ENCODE data around the gene YWHAG. TPM values are rescaled to one million over a fixed set of nuclear protein-coding genes. Genes with fewer than 3 reads are reported as not detected.
"Not testable (repeated sequence)": the region's sequence is repeated elsewhere in the genome, so short reads cannot be mapped to it uniquely, and the experiment has no call there.

The YWHAG gene
- total and polyA plus RNA-seq, 3 donors from 2014 or later, result 67.4 to 80.2 (median 78.4) TPM

DNA sequence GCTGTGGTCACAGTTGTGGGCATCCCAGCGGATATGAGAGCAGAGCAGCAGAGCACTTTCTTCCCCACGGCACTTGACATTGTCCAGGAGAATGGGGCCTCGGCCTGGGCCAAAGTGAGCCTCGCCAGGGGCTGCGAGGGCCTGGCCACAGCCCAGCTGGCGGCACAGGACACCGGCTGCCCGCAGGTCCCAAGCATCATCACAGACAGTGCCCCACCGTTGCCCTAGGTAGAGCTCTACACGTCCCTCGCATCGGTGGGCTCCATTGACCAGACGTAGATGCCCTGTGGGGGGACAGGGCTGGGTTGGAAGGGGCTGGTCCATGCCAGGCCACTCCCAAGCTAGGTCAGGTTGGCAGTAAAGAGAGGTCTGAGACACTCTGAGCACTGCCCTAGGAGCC lies 31.3 kb upstream of the YWHAG start:
- no peaks in the 10 kb centered on the region for H3K9me3 ChIP-seq
- H3K36me3 ChIP-seq (ENCODE audit: low read depth, missing control alignments), result no peaks in the 10 kb centered on the region
- H3K4me1 ChIP-seq, result peaks cover 10% of the 10 kb centered on the region
- WGBS, 2 donors, result 94 to 98% methylated on average over 11 to 13 of the region's 13 CpGs
- no peak overlapping the region for H3K4me3 ChIP-seq
- DNase-seq, result no peak
- TF ChIP-seq POLR2A (IDR thresholded peaks at IDR 0.05), result no peak
- no peak for TF ChIP-seq CTCF (IDR thresholded peaks at IDR 0.05)
- no peaks in the 10 kb centered on the region for H3K27me3 ChIP-seq
- intact Hi-C loops (cut with DNase I; ENCODE audit: low total_unique reads), result no loop called here
- no peak overlapping the region for H3K27ac ChIP-seq

- H3K36me3 ChIP-seq (ENCODE audit: low read depth, missing control alignments); H3K4me1 ChIP-seq; H3K27ac ChIP-seq; intact Hi-C loops (cut with DNase I; ENCODE audit: low total_unique reads); DNase-seq; H3K4me3 ChIP-seq; H3K27me3 ChIP-seq; H3K9me3 ChIP-seq: not testable (repeated sequence)
- WGBS, 2 donors, result 93 to 95% methylated on average over 6 of the region's 6 CpGs
These were observed 29.0 kb upstream of the YWHAG start for GRCh38 chr7:76387789-76388188.

DNA sequence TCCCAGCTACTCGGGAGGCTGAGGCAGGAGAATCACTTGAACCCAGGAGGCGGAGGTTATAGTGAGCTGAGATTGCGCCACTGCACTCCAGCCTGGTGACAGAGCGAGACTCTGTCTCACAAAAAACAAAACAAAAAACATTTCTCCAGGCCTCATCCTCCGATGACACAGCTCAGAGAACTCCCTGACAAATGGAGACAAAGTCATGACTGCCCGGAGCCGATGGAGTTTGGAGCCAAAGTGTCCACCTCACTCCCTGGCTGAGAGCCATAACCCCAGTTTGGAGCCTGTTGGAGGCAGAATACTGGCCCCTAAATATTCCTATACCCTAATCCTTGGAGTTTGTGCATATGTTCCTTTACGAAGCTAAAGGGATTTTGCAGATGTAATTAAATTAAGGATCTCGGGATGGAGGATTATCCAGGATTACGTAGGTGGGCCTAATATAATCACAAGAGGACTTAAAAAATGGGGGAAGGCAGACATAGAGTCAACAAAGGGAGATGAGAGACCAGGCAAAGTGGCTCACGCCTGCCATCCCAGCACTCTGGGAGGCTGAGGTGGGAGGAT lies 28.0 kb upstream of the YWHAG start:
- no peak overlapping the region for H3K27ac ChIP-seq
- intact Hi-C loops (cut with DNase I; ENCODE audit: low total_unique reads), result no loop called here
- no peaks in the 10 kb centered on the region for H3K4me1 ChIP-seq
- TF ChIP-seq CTCF (IDR thresholded peaks at IDR 0.05) (no peak), POLR2A (IDR thresholded peaks at IDR 0.05) (no peak)
- no peaks in the 10 kb centered on the region for H3K9me3 ChIP-seq
- no peak overlapping the region for H3K4me3 ChIP-seq
- 89 to 93% methylated on average over 10 to 11 of the region's 11 CpGs for WGBS, 2 donors
- no peaks in the 10 kb centered on the region for H3K36me3 ChIP-seq (ENCODE audit: low read depth, missing control alignments)
- no peaks in the 10 kb centered on the region for H3K27me3 ChIP-seq
- DNase-seq, result no peak

- WGBS, 2 donors, result 68 to 76% methylated on average over 13 of the region's 13 CpGs
- no peaks in the 10 kb centered on the region for H3K9me3 ChIP-seq
- peaks cover 13% of the 10 kb centered on the region for H3K4me1 ChIP-seq
- intact Hi-C loops (cut with DNase I; ENCODE audit: low total_unique reads), result no loop called here
- TF ChIP-seq CTCF (IDR thresholded peaks at IDR 0.05) (no peak), POLR2A (IDR thresholded peaks at IDR 0.05) (no peak)
- H3K27ac ChIP-seq, result no peak overlapping the region
- no peak overlapping the region for H3K4me3 ChIP-seq
- H3K36me3 ChIP-seq (ENCODE audit: low read depth, missing control alignments), result no peaks in the 10 kb centered on the region
- no peaks in the 10 kb centered on the region for H3K27me3 ChIP-seq
- DNase-seq, result peak; percentile 39
These were observed 24.5 kb upstream of the YWHAG start for GRCh38 chr7:76383089-76383944.

- no peak overlapping the region for H3K4me3 ChIP-seq
- intact Hi-C loops (cut with DNase I; ENCODE audit: low total_unique reads), result no loop called here
- no peak overlapping the region for H3K27ac ChIP-seq
- H3K27me3 ChIP-seq, result no peaks in the 10 kb centered on the region
- WGBS, 2 donors, result 87 to 94% methylated on average over 7 of the region's 7 CpGs
- H3K9me3 ChIP-seq, result no peaks in the 10 kb centered on the region
- TF ChIP-seq CTCF (IDR thresholded peaks at IDR 0.05) (no peak), POLR2A (IDR thresholded peaks at IDR 0.05) (no peak)
- no peaks in the 10 kb centered on the region for H3K36me3 ChIP-seq (ENCODE audit: low read depth, missing control alignments)
- H3K4me1 ChIP-seq, result peaks cover 21% of the 10 kb centered on the region
- no peak for DNase-seq
These were observed 23.0 kb upstream of the YWHAG start for GRCh38 chr7:76381814-76382213.
